Parathyroid adenoma (tissue), 2 donors: ENCODE data around the gene EYA2.

Experiments used
- H2AFZ ChIP-seq: fragments of 300-600 bp; sonication (generic); one replicate; pipeline ENCODE4 v1.7.0; 2017; ENCODE audit warnings: antibody characterized with exemption, mild to moderate bottlenecking
- H3K27ac ChIP-seq: fragments of 300-600 bp; sonication (generic); one replicate; pipeline ENCODE4 v1.7.0; 2017
- H3K27me3 ChIP-seq: fragments of 300-600 bp; sonication (generic); one replicate; pipeline ENCODE4 v1.7.0; 2017; ENCODE audit warnings: low read length; ENCODE audit not compliant: control insufficient read depth, insufficient read depth
- H3K36me3 ChIP-seq: fragments of 300-600 bp; sonication (generic); one replicate; pipeline ENCODE4 v1.7.0; 2017; ENCODE audit warnings: low read length; ENCODE audit not compliant: control insufficient read depth, insufficient read depth
- H3K4me1 ChIP-seq: fragments of 300-600 bp; sonication (generic); one replicate; pipeline ENCODE4 v1.7.0; 2017; ENCODE audit warnings: control low read depth
- H3K4me2 ChIP-seq: fragments of 300-600 bp; sonication (generic); one replicate; pipeline ENCODE4 v1.7.0; 2017; ENCODE audit warnings: low read length
- H3K4me3 ChIP-seq: fragments of 300-600 bp; sonication (generic); one replicate; pipeline ENCODE4 v1.7.0; 2017; ENCODE audit warnings: low read depth, low read length
- H3K79me2 ChIP-seq: fragments of 300-600 bp; sonication (generic); one replicate; pipeline ENCODE4 v1.7.0; 2017; ENCODE audit warnings: control low read depth
- H3K9ac ChIP-seq: fragments of 300-600 bp; sonication (generic); one replicate; pipeline ENCODE4 v1.7.0; 2017; ENCODE audit warnings: mild to moderate bottlenecking
- H3K9me3 ChIP-seq: fragments of 300-600 bp; sonication (generic); one replicate; pipeline ENCODE4 v1.7.0; 2017; ENCODE audit warnings: low read length; ENCODE audit not compliant: control insufficient read depth
- TF ChIP-seq, protein P1 (sequence below): fragments of 300-600 bp; sonication (generic); IDR thresholded peaks from one replicate; pipeline ENCODE4 v1.7.0; 2017; ENCODE audit warnings: antibody characterized with exemption, mild to moderate bottlenecking
- donor health status: primary hyperparathyroidism.

Gene EYA2

DNA sequence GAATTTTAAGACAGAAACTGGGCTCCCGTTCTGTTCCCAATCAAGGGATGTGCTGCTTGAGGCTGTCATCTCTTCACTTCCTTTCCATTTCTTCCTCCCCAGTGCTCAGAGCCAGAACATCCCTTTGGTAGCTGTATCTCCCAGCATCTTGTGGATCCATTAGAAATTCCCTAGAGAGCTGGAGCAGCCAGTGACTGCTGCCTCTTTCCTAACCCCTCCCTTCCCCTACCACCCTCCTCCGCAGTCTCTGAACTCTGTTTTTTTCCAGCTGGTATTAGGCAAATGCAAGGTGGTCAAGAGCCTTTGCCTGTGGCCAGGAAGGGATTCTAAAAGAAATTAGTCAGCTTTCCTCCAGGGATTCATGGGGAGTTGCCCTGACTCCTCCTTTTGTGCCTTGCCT lies 208.0 kb downstream of the EYA2 start:
- TF ChIP-seq, protein P1, sequence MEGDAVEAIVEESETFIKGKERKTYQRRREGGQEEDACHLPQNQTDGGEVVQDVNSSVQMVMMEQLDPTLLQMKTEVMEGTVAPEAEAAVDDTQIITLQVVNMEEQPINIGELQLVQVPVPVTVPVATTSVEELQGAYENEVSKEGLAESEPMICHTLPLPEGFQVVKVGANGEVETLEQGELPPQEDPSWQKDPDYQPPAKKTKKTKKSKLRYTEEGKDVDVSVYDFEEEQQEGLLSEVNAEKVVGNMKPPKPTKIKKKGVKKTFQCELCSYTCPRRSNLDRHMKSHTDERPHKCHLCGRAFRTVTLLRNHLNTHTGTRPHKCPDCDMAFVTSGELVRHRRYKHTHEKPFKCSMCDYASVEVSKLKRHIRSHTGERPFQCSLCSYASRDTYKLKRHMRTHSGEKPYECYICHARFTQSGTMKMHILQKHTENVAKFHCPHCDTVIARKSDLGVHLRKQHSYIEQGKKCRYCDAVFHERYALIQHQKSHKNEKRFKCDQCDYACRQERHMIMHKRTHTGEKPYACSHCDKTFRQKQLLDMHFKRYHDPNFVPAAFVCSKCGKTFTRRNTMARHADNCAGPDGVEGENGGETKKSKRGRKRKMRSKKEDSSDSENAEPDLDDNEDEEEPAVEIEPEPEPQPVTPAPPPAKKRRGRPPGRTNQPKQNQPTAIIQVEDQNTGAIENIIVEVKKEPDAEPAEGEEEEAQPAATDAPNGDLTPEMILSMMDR: no peak
- no peaks in the 10 kb centered on the region for H3K79me2 ChIP-seq
- H3K4me3 ChIP-seq: no peak overlapping the region
- H3K27me3 ChIP-seq: no peaks in the 10 kb centered on the region
- H3K36me3 ChIP-seq: no peaks in the 10 kb centered on the region
- H2AFZ ChIP-seq: no peak overlapping the region
- H3K27ac ChIP-seq: no peak overlapping the region
- H3K9me3 ChIP-seq: no peaks in the 10 kb centered on the region
- H3K4me1 ChIP-seq: no peaks in the 10 kb centered on the region
- H3K4me2 ChIP-seq: no peak overlapping the region
- H3K9ac ChIP-seq: no peak overlapping the region

DNA sequence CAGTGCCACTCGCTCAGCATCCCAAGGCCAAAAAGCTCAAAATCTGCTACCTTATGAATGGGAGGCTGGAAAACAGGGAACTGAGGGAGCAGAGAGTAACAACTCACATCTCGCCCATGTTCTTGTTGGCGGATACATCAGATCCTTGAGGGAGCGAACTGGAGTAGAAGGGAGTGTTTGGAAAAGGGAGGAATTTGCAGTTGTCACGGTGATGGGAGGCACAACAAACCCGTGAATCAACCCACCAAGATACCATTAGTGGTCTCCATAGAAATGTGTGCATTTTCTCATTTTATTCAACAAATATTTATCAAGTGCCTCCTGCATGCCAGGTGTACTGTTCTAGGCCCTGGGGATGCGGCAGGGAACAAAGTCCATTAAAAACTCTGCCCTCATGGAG lies 212.1 kb downstream of the EYA2 start:
- Histone ChIP-seq H3K36me3 (no peaks in the 10 kb centered on the region), H2AFZ (no peak overlapping the region), H3K4me1 (no peaks in the 10 kb centered on the region), H3K9me3 (no peaks in the 10 kb centered on the region), H3K4me3 (no peak overlapping the region), H3K4me2 (no peak overlapping the region), H3K27me3 (no peaks in the 10 kb centered on the region), H3K27ac (no peak overlapping the region), H3K79me2 (no peaks in the 10 kb centered on the region), H3K9ac (no peak overlapping the region)
- TF ChIP-seq, protein P1: no peak

GRCh38 chr20:47108994-47109393 lies 214.4 kb downstream of the EYA2 start:
- no peaks in the 10 kb centered on the region for H3K79me2 ChIP-seq
- no peak overlapping the region for H2AFZ ChIP-seq
- H3K4me1 ChIP-seq: no peaks in the 10 kb centered on the region
- H3K9me3 ChIP-seq: no peaks in the 10 kb centered on the region
- TF ChIP-seq, protein P1: no peak
- H3K4me2 ChIP-seq: no peak overlapping the region
- H3K9ac ChIP-seq: no peak overlapping the region
- H3K27ac ChIP-seq: no peak overlapping the region
- H3K4me3 ChIP-seq: no peak overlapping the region
- no peaks in the 10 kb centered on the region for H3K36me3 ChIP-seq
- no peaks in the 10 kb centered on the region for H3K27me3 ChIP-seq

DNA sequence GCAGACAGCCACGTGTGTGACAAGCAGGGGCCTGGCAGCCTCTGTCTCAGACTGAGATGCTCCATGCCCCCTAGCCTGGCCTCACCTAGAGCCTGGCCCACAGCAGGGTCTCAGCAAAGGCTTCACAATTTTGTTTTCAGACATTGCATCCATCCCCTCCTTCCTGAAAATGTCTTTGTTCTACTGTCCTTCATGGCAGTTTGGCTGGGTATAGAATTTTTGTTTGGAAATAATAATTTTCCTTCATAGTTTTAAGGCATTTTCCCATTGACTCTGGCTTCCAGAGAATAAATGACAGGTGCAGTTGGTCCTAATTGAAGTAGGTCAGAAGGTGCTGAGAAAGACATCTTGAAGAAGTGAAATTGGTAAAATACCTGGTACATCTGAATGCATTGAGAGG lies 216.2 kb downstream of the EYA2 start:
- Histone ChIP-seq H3K9ac (no peak overlapping the region), H3K36me3 (no peaks in the 10 kb centered on the region), H3K9me3 (no peaks in the 10 kb centered on the region)

DNA sequence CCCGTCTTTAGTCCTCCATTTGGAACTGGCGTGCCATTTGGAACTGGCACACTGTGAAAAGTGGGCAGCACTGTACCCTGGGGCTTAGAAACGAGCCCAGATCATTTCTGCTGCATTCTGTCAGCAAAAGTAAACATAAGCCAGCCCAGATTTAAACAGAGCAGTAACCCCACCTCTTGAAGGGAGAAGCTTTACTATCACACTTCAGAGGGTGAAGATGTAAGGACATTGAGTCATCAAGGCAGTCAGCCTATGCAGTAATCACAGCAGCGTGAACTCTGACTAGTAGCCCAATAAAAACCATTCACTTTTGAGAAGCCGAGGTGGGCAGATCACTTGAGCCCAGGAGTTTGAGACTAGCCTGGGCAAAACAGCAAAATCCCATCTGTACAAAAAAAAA lies 216.9 kb downstream of the EYA2 start:
- Histone ChIP-seq H3K27me3 (no peaks in the 10 kb centered on the region), H3K4me1 (no peaks in the 10 kb centered on the region), H3K9ac (no peak overlapping the region), H3K27ac (no peak overlapping the region), H3K36me3 (no peaks in the 10 kb centered on the region), H3K4me3 (no peak overlapping the region), H3K79me2 (no peaks in the 10 kb centered on the region), H3K9me3 (no peaks in the 10 kb centered on the region), H3K4me2 (no peak overlapping the region), H2AFZ (no peak overlapping the region)
- TF ChIP-seq, protein P1: no peak

More for the DNA sequence above, 216.2 kb downstream of the EYA2 start:
- Histone ChIP-seq H3K27ac (no peak overlapping the region), H3K27me3 (no peaks in the 10 kb centered on the region), H3K4me3 (no peak overlapping the region), H2AFZ (no peak overlapping the region), H3K4me2 (no peak overlapping the region), H3K79me2 (no peaks in the 10 kb centered on the region), H3K4me1 (no peaks in the 10 kb centered on the region)
- TF ChIP-seq, protein P1: no peak
